IPS-11a (cell line): ENCODE measurements around the gene THADA.

ENCODE experiments used
- H3K4me3 ChIP-seq: one replicate; pipeline ENCODE4 v1.5.1; 2013; ENCODE audit warnings: low read depth, low read length, control low read depth

Gene THADA

DNA sequence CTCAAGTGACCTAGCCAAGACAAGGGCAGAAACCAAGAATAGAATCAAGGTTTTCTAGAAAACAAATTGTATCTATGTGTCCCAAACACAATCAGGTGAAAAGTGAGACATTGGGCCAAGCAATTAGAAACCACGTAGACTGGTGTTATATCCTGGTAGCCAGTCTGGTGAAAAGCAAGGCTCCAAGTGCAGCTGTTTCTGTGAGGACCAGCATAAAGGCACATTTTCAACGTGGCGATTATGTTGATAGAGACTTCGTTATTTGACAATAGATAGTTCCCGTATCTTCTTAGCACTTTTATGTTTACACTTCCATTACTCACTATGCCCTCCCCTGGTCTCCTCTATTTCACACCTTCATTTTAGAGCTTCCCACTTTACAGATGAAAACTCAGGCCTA lies 266.2 kb downstream of the THADA start:
- no peak overlapping the region for H3K4me3 ChIP-seq

DNA sequence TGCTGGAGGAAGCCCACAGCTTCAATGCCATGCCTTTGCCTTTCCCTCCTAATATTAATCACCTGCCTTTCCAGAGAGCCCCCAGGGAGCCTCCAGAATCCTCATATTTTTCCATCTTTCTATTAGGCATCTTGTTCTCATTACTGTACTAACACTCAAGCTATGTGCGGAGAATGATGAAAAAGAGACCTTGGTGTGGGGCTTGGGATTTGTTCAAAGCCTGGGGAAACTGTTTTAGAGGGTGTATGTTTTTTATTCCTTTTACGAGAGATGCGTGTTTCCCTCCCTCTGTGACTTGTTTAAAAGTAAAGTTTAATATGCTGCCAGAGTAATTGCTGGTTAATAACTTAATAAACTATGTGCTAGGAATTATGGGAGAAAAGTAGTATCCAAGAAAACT lies 267.0 kb downstream of the THADA start:
- H3K4me3 ChIP-seq: no peak overlapping the region

DNA sequence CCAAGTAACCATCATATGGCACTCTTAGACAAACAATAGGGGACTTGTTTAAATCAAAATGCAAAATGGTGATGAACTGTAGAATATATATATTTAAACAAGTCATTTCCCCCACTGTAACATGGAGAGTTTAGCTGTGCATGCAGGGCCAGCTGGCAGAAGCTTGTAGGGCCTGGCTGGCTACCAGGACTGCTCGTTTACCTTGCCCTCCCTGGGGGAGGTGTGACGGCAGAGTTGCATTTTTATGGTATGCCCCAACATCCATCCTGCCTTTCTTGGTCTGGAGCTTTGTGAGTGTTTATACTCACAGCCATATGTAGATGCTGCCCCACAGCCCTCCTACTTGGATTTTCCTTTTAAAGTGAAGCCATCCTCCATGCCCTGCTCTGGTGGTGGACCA lies 267.7 kb downstream of the THADA start:
- no peak overlapping the region for H3K4me3 ChIP-seq

DNA sequence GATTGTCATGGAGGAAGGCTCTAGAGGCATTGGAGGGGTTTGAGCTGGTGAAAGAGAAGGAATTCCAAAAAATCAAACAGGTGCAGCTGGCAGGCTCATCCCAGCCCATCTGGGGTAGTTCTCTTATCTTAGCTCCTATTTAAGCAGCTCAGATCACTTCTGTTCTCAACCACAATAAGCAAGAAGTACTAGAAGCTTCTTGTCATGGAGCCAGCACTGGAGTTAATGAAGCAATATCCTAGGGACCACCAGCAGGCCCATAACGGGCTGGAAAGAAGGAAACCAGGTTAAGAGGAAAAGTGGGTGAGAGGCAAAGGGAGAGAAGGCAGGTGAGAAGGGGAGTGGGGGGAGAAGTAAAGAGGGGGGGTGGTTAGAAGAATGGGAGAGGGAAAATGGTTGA lies 268.7 kb downstream of the THADA start:
- H3K4me3 ChIP-seq: no peak overlapping the region

DNA sequence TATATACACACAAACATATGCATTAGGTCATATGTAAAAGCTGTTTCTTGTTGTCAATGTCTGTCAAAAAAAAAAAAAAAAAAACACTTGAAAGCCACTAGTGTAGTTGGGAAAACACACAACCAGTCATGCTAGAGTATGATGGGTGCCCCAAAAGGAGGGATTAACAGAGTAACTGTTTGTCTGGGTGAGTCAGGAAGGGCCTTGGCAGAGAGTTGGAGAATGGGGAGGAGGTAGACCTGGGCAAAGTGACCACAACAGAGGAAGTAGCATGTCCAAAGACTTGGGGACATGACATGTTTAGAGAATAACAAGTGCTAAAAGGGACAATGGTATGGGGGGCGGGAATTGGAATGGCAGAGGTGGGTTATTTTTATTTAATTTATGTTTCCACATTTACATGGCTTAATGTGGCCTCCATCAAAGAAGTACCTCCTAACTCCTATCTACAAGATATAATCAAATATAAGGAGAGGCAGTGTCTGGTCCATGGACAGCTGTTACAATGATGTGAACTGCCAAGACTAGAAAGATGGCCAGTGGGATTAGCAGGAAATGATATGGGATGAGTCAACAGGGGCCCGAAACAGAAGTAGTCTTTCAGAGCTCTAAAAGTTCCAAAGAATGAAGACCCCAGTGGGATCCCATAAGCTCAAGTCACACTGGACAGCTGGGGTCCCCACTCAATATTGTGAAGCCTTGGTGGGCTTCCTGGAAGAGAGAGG lies 269.6 kb downstream of the THADA start:
- no peak overlapping the region for H3K4me3 ChIP-seq

DNA sequence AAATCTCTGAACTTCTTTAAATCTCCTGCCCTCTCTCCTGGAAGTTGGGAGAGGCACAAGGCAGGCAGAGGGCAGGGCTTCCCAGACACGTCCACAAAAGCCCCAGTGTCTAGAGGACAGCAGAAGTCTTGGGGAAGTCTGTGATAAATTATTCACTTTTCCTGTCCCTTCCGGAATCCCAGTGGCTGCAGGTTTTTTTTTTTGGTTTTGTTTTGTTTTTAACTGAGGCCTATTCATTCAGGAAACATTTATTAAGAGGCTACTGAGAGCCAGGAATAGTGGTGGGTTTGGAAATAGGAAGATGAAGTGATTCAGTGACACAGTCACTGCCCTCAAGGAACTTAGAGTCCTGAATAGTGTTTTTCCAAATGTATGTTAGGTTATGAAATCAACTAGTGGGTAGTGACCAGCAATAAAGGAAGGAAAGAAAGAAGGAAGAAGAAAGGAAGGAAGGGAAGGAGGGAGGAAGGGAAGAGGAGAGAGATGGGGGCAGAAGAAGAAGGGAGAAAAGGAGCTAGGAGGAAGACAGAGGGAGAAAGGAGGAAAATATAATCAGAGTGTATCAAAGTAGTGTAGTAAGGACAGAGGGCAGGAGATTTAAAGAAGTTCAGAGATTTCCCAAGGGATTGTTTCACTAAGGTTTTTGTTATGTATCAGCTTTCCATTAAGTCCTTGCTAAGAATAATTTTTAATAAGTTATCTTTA lies 270.6 kb downstream of the THADA start:
- no peak overlapping the region for H3K4me3 ChIP-seq

DNA sequence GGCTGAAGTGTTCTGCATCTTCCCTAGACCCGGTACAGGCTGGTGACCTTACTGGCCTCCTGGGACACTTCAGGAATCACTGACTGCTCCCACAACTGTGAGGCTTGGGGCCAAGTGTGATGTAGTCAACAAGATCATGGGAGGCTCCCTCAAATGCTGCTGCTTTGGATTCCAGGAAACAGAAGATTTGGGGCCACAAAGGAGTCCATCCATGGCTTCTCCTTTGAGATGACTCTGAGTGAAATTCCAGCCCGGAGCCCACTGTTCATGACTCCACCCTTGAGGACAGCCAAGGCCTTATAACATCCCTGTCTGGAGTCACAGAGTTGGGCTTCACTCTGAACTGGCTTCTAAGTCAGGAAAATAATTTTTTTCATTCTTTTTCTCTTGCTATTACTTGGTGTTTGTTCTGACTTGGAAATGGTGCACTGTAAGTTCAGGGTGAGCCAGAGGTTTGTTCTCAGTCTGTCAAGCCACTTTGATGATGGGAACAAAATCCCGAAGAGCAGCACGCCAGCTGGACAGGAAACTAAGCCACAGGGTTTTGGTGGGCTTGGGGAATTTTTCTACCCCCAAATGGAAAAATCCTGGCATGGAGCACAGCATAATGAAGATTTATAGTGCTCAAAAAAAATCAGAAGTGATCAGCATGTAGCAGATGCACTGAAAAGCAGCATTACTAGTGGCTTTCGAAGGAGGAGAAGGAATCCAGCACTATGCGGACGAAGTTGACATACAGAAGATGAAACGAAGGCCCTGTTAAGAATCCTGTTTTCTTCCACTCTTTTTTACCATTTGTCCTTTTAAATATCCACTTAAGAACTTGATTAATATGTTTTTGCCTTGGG lies 271.4 kb downstream of the THADA start:
- no peak overlapping the region for H3K4me3 ChIP-seq

DNA sequence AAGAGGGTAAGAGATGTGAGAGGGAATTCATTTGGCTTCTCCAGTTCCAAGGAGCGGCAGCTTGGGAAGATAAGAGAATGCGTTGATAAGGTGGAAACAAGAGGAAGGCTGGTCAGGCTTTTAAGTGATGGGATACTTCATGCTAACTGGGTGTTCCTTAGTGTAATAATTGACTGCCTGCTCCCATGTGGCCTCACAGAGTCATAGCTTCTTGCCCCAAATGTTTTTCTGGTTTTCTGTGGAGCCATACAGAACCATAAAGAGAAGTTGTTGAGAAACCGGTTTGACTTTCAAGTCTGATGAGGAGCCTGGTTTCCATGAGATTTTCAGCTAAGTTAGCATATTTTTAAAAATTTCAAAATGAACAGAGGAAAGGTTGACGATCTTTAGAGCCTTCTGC lies 272.0 kb downstream of the THADA start:
- H3K4me3 ChIP-seq: no peak overlapping the region

DNA sequence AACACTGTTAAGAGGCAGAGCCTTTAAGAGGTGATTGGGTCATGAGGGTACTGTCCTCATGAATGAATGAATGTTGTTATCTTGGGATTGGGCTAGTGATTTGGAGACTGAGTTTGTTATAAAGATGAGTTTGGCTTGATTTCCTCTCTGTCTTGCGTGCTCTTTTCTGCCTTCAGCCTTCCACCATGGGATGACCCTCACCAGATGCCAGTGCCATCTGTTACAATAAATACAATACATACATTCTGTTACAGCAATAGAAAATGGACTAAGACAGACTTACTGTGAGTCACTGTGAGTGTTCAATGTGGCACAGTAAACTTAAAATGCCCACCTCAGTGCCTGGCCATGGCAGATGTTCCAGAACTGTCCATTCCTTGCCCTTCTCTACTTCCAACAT lies 274.4 kb downstream of the THADA start:
- H3K4me3 ChIP-seq: no peak overlapping the region

DNA sequence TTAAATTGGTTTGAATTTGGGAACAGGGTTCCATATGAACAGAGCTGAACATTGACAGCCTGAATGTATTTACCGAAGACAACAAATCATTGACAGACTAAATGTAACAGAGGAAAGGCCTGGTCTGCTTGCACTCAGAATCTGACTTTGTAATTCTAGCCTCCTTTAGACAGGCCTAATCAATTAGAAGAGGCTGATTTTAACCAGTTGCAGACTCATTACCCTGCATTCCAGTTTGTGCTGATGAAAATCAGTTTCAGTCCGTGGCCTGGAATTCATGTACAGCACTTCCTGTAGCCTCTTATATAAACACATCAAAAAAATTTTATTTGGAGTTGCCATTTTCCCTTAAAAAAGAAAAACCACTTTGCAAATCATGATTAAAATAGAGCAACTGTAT lies 276.3 kb downstream of the THADA start:
- no peak overlapping the region for H3K4me3 ChIP-seq

DNA sequence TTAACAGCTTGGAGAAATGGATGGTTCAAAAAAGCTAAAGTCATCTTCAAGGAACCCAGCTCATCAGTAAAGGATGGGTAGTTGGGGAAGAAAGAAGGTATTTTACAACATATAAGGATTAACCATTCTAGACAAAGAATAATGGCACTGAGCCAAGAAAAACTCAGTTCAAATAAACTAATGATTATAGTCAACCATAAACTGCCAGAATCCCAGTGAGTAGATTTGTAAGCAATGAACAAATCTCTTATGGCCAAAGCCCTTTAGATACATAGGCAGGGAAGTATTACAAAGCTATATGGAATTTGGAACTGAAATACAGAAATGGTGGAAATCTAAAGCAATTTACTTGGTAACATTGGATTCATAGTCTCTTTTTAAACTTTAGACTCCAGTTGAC lies 277.0 kb downstream of the THADA start:
- H3K4me3 ChIP-seq: no peak overlapping the region

DNA sequence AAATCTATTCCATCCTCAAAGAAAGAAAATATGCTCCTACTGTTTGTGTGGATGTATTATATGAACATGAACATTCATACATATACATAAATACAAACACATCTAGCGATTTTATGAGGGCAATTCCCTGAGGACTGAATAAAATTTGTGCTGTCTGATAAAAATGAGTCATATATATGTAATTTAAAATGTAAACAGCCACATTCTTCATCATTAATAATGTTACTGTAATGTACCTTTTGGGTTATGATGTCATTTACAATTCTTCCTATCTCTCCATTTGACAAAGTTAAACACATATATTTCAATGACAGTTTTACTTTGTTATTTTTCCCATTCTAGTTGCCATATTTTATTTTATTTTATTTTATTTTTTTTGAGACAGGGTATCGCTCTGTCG lies 278.2 kb downstream of the THADA start:
- no peak overlapping the region for H3K4me3 ChIP-seq

DNA sequence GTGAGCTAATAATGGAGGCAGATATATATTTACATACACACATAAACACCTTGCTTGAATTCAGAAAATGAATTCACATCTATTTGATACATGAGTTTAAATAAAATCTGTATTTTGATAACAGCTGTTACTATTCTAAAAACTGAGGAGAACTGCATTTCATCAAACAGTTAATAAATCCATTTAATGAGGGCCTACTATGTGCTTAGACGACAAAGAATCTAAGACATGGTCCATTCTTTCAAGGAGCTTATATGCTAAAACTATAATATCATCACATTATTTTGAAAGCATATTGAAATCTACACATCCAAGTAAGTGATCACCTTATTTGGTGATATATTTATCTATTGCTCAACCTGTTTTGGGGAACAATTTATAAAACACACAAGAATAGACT lies 278.6 kb downstream of the THADA start:
- no peak overlapping the region for H3K4me3 ChIP-seq

DNA sequence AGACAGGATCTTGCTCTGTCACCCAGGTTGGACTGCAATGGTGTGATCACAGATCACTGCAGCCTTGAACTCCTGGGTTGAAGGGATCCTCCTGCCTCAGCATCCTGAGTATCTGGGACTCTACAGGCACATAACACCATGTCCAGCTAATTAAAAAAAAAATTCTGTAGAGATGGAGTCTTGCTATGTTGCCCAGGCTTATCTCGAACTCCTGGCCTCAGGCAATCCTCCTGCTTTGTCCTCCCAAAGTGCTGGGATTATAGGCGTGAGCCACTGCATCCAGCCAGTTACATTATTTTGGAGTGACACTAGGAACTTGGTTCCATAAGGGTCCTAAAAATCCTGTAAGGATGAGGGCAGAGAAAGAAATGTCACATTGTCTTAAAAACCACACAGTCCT lies 280.4 kb downstream of the THADA start:
- H3K4me3 ChIP-seq: no peak overlapping the region

DNA sequence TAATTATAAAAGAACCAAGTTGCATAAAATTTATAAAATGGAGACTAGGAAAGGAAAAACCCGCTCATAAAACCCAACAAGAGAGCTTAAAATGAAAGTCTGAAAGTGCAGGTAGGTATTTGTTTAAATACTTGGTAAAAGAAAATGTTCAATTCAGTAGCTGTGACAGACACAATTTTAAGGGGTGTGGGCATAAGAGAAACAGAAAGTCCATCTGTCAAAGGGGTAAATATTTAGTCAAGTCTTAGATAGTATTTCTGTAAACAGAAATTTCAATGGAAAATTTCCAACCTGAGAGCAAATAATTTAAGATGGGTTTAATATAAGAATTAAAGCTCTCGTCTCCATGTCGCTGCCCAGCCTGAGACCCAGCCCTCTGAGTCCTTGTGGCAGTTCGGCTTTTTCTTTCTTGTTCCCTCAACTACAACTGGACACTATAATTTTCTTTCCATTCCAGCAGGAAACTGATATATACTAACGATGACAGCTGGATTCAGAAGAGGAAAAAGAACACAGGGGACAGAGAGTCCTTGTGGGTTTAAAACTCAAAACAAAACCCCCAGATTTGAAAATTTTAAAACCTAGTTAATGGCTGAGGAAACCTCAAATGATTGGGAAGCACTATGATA lies 281.4 kb downstream of the THADA start:
- H3K4me3 ChIP-seq: no peak overlapping the region

DNA sequence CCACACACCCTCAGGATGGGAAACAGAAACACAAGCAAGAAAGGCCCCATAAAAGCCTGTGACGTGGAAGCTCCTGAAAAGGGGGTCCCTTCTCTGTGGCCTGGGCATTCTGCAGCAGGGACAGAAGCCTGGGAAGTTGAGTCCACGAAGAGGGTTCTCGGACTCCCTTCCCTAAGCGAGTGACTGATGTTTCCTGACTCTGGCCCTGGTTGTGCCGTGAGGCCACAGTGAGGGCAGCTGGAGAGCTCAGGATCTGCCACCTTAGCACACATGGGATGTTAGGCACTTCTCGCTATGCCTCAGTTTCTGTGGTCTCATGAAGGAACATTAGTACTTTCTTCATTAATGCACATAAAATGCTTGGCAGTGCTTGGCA lies 282.2 kb downstream of the THADA start:
- no peak overlapping the region for H3K4me3 ChIP-seq

DNA sequence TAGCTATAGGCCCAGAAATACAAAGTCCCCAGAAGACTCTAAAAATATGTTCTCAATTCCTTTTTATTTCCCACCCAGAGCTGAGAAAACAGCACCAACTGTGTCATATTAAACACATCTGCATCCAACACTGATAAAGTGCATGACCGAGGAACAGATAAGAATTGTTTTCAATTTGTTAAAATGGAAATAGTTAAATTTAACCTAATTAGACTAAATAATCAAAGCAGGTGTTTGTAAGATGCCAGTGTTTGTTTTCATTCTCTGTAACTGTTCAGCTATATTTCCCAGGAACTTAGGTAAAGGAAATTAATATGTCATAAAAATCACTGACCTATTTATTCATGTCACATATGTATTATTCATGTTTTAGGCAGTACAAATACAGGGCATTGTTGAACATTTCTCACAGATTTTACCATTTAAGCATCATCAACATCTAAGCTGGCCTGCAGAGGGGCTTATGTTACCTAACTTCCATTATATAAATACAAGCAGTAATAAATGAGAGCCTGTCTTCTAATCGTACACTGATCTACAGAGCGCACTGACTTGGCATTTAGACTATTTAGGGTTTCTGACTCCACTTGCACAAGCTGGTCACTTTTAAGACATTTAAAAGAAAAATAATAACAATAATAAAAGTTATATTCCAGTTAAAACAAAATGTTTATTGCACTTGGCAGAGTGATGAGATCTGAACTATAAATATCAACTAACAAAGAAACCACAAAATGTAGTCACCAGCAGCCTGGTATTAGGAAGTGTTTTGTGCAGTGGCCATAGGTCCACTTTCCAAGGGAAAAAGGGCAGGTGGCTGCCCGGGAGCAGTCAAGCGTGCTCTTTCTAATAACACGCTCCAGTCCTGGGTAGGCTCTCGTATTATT lies 282.8 kb downstream of the THADA start:
- no peak overlapping the region for H3K4me3 ChIP-seq

DNA sequence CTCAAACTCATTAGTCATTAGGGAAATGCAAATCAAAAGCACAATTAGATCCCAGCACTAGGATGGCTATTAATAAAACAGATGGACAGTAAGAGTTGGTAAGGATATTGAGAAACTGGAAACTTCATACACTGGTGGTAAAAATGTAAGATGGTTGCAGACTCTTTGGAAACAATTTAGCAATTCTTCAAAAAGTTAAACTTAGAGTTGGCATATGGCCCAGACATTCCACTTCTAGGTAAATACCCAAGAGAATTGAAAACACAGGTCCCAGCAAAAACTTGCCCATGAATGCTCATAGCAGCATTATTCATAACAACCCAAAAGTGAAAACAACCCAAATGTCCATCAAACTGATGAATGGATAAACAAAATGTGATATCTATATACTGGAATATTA lies 284.6 kb downstream of the THADA start:
- no peak overlapping the region for H3K4me3 ChIP-seq

DNA sequence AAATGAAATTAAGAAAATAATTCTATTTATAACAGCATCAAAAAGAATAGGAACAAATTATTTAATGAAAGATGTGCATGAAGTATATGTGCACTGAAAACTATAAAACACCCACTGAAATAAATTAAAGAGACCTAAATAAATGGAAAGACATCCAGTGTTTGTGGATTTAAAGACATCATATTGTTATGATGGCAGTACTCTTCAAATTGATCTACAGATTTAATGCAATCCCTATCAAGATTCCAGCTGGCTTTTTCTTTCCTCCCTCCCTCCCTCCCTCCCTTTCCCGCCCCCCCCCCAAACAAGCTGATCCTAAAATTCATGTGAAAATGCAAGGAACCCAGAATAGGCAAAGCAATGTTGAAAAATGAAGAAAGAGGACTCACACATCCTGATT lies 285.9 kb downstream of the THADA start:
- no peak overlapping the region for H3K4me3 ChIP-seq

DNA sequence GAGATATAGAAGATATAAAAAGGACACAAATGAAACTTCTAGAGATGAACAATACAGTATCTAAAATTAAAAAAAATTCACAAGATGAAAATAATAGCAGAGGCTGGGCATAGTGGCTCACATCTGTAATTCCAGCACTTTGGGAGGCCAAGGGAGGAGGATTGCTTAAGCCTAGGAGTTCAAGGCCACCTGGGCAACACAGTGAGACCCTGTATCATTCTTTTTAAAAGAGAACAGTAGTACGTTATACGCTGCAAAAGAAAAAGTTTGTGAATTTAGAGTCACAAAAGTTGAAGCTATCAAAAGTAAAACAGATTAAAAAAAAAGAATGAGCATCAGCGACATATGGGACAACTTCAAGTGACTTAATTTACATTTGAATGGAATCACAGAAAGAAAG lies 287.9 kb downstream of the THADA start:
- H3K4me3 ChIP-seq: no peak overlapping the region

DNA sequence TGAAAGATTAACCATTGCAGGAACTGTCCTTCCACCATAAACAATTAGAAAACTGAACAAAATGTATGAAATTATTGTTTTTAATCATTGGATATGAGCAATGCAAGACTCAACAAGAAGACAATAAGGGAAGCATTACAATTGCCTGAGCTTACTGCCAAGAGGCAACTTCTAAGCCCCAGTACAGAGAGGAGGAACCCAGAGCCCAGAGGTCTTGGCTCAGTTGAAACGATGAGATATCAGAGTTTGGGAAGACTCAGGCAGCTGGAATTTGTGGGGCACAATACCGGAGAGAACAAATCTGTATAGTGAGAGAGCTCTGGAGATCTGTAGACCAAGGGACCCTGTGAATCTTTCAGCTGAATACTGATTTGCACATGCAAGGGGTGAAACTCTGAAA lies 288.8 kb downstream of the THADA start:
- H3K4me3 ChIP-seq: no peak overlapping the region
